SIG-M5 treated with dmso at 0.1 percent for 504 hours (cell line): ENCODE data around the gene CCDC17.
"Not testable (repeated sequence)": the region's sequence is repeated elsewhere in the genome, so short reads cannot be mapped to it uniquely, and the experiment has no call there.

ENCODE experiments used
- DNase-seq: peaks from one replicate; lab custom pipeline; 2025; ENCODE audit not compliant: unreplicated experiment; lab: John Stamatoyannopoulos, UW

The CCDC17 gene

DNA sequence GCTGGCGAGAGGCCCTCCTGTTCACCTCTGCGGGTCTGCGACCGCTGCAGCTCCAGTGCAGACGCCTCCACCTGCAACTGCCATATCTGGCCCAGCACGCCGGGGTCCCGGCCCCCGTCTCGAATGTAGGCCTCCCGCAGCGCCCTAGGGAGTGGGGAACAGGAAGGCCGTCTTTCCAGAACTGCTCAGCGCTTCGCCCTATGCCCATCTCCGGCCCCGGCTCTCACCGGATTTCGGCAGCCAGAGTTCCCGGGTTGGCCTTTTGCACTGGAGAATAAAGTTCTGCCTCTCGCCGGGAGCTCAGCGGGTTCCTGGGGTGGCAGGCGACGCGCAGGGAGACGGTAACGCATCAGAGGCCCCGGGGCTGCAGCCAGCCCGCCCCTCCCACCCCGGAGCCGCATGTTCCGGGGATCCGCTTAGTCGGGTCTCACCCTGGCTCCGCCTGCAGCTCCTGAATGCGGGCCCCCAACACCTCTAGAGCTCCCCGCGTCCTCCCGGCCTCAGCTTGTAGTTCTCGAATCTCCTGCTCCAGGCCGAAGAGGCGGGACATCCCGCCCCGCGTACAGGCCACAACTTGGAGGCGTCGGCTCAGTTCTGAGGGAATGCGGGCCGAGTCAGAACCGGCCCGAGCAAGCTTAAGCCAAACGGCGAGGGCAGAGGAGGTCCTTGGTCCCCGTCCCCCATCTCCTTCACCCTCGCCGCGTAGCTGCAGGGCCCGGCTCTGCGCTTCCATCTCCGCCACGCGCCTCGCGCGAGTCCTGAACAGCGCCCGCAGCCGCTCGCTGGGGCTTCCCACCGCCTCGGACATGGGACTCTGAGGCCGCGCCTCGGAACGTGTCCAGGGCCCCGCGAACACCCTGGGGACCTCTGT lies 1.1 kb downstream of the CCDC17 start:
- DNase-seq: no peak

DNA sequence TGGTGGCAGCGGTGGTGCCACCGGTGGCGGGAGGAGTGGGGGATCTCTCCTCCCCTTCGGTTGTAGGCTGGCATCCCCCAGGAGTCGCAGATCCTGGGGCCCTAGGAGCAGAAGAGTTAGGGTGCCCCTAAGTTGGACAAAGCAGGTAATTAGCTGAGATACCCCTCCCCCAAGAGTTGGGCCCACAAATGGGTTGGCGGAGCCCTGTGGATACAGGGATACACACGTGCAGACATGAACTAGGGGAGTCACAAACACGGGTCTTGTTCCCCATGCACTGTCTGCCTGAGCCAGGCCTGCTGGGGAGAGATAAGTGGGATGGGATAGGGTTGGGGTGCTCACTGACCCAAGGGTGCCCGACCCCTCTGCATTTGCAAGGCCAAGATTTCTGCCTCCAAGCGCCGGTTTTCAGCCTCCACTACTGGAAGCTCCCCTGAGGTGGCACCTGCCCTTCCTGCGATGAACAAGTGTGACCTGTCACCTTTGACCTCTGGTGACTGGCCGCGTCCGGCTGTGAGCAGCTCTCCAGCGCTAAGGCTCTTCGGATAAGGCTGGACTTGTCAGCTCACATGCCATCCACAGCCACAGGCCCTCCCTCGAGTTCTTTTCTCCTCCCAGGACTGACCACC lies 1.8 kb downstream of the CCDC17 start:
- DNase-seq: no peak

DNA sequence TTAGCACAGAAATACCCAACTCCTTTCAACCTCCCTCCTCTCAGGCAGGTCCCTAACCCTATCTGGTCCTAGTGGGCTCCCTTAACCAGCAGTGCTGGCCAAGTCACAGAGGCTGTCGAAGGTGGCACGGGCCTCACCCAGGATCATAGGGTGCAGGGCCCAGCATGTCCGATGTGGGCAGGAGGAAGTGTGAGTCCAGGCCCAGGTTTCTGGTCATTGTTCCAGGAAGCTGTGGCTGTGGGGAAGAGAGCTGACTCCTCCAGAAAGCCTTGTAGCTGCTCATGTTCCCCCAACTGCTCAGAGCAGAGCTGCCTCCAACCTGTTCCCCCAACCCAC lies 2.4 kb downstream of the CCDC17 start:
- DNase-seq: no peak

DNA sequence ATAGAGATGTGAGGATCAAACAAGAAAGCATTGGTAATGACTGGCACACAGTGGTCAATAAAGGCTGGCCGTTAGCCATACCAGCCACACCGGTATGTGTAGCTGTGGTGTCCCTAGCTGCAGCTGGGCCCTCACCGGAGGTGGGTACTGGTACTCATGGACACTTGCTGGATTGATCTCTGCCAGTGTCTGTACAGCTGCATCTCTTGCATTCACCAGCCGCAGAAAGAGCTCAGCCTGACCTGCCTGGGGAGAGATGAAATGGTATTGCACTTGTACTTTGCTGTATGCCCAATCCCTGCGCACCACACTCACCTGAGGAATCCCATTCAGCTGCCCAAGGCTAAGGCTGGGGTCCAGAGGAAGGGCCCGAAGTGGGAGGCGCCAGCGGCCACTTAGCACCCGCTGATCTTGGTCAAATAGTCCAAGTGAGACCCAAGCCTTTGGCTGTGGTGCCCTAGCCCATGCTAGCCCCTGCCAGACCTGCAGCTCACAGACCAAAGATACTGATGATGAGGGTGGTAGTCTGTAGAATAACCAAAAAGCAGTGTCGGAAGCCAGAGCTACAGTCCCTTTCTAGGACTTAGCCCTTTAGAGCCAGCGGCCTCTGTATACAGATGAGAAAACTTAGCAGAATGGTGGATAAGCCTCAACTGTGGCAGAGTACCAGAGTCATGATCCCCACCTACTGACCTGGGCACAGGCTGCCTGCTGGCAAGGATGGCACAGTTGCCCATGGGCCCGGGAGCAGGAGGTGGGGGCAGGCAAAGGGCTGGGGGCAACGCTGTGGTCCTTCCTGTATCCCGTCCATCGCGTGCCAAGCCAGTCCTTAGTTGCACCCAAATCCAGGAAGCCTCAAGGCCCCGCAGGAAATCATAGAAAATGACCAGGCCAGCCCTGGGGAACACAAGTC lies 3.0 kb downstream of the CCDC17 start:
- DNase-seq: no peak

DNA sequence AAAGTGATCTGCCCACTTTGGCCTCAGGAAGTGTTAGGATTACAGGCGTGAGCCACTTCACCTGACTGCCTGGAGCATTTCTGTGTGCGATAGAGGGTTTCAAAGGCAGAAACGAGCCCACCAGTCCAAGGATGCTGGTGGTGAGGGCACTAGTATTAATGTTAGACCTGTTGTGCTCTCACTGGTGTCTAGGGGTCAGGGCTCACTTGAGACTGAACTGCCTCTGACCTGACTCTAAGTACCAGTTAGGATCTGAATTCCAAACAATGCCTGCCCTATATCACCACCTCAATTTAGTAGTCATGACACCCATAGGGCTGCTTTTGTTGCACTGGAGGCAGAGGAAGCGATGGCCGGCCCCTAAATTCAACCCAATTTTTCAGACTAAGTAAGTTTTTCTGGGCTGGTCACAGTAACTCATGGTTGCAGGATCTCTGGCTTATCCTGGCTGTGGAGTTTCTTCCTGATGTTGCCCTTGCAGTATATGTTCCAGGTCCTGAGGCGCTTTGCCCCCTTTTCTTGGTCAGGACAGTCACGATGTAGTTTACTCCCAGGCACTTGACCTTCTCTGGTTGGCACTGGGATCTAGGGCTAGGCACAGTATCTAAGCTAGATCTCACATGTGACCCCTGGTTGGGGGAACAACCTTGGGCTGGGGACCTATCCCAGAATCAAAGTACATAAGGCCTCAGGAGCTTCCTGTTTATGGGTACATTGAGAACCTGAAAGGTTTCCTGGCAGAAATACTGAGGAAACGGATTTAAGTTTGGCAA lies 4.5 kb downstream of the CCDC17 start:
- DNase-seq: no peak

DNA sequence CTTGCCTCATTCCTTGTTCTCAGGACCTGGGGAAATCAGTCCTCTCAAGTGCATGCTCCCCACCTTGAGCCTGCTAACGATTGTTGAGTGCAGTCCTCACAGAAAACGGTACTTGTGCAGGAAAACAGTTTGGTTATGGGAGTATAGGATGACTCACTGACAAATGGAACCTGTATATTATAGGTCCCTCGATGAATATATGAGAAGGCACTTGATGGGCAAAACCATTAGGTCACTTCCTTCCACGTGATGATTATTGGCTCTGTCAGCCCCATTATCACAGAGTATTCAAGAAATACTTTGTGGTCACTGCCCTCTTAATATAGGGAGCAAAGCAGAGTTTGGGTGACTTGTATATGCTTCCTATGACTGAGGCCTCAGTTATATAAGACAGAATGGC lies 6.2 kb downstream of the CCDC17 start:
- DNase-seq: no peak

DNA sequence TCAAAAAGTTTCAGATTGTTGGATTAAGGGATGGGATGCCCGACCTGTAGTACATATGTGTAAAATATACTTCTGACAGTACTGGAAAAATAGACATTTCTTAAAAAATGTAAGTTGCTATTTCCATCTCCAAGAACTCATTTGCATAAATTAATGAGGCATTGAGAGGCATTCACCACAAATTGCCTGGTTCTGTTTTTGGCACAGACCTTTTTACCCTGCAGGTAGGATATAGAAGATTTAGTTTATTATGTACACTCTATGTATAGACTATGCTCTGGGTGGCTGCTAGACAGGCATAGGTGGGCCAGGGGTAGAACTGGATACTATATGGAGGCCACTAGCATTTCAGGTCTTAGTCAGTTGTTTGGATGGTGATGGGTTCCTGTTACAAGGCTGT lies 8.0 kb downstream of the CCDC17 start:
- no peak for DNase-seq

DNA sequence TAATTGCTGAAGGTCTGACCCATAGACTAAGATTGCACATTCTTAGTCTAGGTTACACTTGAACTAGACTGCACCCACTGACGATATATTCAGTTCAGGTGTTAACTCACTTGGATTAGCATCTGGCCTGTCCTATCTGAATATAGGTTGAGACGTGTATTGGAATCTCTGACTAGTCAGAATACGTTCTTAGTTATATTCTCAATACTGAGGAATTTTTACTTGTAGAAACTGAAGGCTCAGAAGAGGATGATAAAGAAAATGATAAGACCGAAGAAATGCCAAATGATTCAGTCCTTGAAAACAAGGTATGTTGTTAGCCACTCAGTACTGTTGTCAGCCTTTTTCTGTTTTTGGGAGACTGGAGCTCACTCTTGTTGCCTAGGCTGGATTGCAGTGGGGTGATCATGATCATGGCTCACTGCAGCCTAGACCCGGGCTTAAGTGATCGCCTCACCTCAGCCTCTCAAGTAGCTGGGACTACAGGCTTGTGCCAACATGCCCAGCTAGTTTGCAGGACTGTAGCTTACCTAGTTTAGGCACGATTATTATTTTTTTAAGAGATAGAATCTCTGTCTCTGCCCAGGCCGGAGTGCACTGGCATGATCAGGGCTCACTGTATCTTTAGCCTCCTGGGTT lies 10.8 kb downstream of the CCDC17 start:
- no peak for DNase-seq

DNA sequence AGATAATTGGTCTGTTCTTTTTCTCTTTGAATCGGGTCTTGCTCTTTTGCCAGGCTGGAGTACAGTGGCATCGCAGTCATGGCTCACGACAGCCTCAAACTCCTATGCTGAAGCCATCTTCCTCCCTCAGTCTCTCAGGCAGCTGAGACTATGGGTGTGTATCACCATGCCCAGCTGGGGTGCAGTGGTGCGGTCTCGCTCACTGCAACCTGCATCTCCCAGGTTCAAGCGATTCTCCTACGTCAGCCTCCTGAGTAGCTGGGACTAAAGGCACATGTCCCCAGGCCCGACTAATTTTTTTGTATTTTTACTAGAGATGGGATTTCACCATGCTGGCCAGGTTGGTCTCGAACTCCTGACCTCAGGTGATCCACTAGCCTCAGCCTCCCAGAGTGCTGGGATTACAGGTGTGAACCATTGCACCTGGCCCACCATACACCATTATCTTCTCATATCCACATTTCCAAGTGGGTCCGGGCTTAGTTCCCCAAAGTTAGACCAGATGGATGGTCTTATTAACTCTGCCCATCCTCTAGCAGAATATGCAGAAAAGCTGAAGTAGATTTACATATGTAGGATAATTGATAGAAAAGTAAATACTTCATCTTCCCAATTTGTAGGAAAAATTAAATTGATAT lies 13.1 kb downstream of the CCDC17 start:
- no peak for DNase-seq

DNA sequence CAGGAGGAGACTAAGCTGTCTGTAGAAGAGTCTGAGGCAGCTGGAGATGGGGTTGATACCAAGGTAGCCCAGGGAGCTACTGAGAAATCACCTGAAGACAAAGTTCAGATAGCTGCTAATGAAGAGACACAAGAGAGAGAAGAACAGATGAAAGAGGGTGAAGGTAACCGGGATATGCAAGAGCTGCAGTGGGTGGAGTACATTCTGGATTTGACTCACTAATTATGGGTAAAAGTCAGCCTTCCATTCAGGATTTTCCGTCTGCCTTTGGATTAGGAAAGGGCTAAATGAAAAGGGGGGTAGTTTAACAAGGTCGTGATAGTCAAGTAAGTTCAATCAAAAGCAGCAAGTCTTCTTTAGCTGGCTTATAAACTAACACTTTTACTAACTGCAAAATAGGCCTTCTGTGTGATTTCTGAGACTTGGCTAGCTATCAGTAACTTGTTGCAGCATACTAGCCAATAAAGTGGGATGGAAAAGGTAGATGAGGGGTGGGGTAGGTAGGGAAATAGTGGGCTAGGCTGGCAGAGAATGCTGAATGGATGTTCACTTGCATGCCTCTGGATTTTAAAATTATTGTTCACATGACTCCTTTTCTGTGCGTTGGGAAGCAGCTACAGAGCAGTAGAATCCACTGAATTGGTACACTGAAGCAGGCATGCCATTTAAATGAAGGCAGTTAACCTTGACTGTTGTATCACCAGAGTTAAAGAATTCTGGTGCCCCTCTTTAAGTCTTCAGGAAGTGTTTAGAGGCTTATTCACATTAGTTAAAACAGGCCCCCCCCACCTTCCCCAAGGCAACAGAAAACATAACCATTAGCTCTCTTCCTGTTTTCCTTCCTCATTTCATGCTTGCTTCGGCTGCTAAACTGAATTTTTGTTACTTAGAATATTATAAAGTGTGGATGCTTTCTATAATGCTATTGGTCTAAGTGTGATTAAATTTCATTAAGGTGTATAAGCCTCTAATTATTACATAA lies 15.4 kb downstream of the CCDC17 start:
- peak; percentile 19 for DNase-seq

DNA sequence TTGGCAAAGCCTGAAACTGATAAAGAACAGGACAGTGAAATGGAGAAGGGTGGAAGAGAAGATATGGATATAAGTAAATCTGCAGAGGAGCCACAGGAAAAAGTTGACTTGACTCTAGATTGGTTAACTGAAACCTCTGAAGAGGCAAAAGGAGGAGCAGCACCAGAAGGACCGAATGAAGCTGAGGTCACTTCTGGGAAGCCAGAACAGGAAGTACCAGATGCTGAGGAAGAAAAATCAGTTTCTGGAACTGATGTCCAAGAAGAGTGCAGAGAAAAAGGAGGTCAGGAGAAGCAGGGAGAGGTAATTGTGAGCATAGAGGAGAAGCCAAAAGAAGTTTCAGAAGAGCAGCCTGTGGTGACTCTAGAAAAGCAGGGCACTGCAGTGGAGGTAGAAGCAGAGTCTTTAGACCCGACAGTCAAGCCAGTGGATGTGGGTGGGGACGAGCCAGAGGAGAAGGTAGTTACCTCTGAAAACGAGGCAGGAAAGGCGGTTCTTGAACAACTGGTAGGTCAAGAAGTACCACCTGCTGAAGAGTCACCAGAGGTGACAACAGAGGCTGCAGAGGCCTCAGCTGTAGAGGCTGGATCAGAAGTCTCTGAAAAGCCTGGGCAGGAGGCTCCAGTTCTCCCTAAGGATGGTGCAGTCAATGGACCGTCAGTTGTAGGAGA lies 16.3 kb downstream of the CCDC17 start:
- no peak for DNase-seq

DNA sequence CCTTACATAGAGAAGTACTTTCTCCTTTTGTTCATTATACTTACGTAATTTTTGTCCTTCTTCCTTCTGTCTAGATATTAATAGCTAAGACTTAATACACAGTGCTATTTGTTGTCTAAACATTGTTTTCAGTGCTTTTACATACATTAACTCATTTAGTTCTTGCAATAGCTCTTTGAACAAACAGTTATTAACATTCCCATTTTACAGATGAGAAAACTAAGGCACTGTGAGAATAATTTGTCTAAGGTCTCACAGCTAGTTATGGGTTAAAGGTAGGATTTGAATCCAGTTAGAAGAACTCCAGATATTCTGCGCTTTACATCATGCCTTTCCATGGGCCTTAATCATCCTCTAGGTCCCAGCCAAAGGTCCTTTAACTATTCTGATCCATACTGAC lies 19.6 kb downstream of the CCDC17 start:
- DNase-seq: no peak

DNA sequence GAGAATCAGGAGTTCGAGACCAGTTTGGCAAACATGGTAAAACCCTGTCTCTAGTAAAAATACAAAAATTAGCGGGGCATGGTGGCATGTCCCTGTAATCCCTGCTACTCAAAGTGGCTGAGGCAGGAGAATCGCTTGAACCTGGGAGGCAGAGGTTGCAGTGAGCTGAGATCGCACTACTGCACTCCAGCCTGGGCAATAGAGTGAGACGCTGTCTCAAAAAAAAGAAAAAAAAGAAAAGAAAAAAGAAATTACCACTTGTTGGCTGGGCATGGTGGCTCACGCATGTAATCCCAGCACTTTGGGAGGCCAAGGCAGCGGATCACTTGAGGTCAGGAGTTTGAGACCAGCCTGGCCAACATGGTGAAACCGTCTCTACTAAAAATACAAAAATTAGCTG lies 27.1 kb downstream of the CCDC17 start:
- DNase-seq: not testable (repeated sequence)

DNA sequence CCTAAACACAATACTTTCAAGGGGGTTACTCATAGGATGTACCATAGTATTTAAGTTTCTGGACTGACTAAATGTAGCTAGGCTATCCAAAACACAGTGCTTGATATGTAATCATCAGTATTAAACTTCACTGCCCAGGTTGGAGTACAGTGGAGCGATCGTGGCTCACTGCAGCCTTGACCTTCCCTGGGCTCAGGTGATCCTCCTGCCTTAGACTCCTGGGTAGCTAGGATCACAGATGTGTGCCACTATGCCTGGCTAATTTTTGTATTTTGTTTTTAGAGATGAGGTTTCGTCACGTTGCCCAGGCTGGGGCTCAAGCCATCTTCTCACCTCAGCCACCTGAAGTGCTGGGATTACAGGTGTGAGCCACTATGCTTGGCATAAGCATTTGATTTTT lies 29.4 kb downstream of the CCDC17 start:
- no peak for DNase-seq

DNA sequence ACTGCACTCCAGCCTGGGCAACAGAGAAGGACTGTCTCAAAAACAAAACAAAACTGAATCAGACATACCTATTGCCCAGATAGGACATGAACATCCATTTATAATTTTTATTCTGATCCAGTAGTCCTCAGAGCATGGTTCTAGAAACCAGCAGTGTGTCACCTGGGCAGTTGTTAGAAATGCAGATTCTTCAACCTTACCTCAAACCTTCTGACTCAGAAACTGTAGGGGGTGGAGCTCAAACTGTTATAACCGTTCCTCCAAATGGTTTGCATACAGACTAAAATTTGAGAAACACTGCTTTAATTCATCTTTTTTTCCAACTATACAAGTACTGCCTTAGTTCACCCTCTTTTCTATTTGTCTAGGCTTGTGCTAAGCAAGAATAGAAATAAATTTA lies 34.0 kb downstream of the CCDC17 start:
- no peak for DNase-seq

DNA sequence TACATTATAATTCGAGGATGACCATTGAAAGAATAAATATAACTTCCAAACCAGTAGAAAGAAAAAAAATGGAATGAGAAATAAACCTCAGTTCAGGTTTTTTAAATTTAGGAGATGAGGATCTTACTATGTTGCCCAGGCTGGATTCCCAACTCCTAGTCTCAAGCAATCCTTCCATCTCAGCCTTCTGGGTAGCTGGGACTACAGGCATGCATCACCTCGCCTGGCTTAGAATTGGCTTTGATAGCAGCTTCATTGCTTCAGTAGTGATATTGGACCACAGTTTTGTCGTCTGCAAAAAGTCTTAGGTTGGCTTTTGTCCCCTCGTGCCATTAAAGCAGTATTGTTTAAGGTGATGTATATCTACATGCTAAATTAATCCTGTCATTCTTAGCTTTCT lies 37.1 kb downstream of the CCDC17 start:
- DNase-seq: no peak

DNA sequence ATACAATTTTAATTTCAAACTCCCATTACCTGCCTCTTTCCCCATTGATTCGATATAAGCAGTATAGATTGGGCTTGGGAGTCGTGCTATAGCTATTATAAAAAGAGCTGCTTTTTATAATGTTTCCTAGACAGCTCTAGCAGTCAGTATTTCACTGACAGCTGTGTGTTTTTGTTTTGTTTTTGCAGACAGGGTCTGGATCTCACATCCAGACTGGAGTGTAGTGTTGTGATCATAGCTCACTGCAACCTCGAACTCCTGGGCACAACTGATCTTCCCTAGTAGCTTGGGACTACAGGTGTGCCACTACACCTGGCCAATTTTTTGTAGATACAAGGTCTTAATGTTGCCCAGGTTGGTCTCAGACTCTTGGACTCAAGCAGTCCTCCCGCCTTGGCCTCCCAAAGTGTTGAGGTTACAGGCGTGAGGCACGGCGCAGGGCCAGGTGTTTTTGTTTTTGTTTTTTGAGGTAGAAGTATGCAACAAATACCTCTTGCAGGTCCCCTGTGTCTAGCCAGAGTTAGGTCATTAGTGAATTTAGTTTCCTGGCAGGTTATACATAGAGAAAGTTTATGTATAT lies 38.3 kb downstream of the CCDC17 start:
- no peak for DNase-seq

DNA sequence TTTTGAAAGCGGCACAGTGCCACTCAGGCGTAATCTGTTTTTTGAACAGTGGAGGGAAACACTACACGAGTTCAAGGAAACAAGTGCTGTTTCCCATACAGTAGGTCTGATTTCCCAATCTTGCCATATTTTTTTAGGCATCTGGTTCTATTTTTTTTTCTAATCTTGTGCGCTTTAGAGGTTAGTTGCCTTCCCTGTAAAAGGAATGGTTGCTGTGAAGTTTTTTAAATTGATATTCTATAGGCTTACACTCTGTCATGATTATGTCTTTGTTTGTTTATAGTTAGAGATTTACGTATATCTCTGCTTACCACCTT lies 38.8 kb downstream of the CCDC17 start:
- no peak for DNase-seq
